Measurements from ENCODE around the gene RFTN2.

GRCh38 chr2:197560146-197560665 is 115.2 kb downstream of the RFTN2 start:
- no peak for TF ChIP-seq EZH2 (IDR thresholded peaks at IDR 0.05; ENCODE audit: low read depth, unreplicated experiment)
- TF ChIP-seq, protein P1, sequence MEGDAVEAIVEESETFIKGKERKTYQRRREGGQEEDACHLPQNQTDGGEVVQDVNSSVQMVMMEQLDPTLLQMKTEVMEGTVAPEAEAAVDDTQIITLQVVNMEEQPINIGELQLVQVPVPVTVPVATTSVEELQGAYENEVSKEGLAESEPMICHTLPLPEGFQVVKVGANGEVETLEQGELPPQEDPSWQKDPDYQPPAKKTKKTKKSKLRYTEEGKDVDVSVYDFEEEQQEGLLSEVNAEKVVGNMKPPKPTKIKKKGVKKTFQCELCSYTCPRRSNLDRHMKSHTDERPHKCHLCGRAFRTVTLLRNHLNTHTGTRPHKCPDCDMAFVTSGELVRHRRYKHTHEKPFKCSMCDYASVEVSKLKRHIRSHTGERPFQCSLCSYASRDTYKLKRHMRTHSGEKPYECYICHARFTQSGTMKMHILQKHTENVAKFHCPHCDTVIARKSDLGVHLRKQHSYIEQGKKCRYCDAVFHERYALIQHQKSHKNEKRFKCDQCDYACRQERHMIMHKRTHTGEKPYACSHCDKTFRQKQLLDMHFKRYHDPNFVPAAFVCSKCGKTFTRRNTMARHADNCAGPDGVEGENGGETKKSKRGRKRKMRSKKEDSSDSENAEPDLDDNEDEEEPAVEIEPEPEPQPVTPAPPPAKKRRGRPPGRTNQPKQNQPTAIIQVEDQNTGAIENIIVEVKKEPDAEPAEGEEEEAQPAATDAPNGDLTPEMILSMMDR (conservative IDR thresholded peaks at IDR 0.05; ENCODE audit: low read depth in 2 of 2), result no peak
- no peak for TF ChIP-seq POLR2AphosphoS5 (IDR thresholded peaks at IDR 0.05; ENCODE audit: low read depth)
- no peak for TF ChIP-seq ZNF114 (CRISPR knock-in tag; IDR thresholded peaks at IDR 0.05)
- no peak for TF ChIP-seq STAT1 (IDR thresholded peaks at IDR 0.05; ENCODE audit: unreplicated experiment)
- no peak for TF ChIP-seq JUNB (IDR thresholded peaks at IDR 0.05; ENCODE audit: unreplicated experiment)
- no peak for TF ChIP-seq EZH2phosphoT487 (IDR thresholded peaks at IDR 0.05; ENCODE audit: unreplicated experiment)

Measured in GM23338 (cell line).